Choroid plexus epithelial cell (primary cell): Measurements from ENCODE around the gene SMPD2.

Experiments used
- DNase-seq: peaks from one replicate; pipeline ENCODE4 v3.0.0-alpha.2; 2010; ENCODE audit warnings: low read depth
- H3K4me3 ChIP-seq: 2 replicates; pipeline ENCODE4 v1.5.1; 2011; ENCODE audit warnings: low read depth, mild to moderate bottlenecking, control low read depth, low read length, moderate library complexity
- CTCF ChIP-seq: conservative IDR thresholded peaks from 2 replicates; pipeline ENCODE4 v1.5.1; 2011; ENCODE audit warnings: low read depth, mild to moderate bottlenecking, control low read depth, inconsistent platforms, low read length, moderate library complexity

The SMPD2 gene

DNA sequence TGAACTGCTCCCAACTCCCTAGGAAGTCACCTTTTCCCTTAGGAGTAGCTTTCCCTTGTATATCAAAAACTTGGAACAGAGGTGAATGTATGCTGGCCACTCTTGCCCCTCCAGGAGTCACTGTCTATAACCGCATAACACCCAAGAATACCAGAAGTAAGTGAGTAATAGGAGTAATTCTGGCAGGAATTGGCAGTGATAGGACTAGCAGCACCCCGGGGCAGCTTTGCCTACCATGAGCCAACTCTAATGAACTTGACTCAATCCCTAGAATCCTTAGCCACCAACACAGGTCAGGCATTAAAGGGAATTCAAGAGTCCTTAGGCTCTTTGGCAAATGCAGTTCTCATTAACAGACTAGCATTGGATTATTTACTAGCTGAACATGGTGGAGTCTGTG is 29.5 kb upstream of the SMPD2 start:
- no peak for TF ChIP-seq CTCF
- no peak for DNase-seq
- no peak overlapping the region for H3K4me3 ChIP-seq

DNA sequence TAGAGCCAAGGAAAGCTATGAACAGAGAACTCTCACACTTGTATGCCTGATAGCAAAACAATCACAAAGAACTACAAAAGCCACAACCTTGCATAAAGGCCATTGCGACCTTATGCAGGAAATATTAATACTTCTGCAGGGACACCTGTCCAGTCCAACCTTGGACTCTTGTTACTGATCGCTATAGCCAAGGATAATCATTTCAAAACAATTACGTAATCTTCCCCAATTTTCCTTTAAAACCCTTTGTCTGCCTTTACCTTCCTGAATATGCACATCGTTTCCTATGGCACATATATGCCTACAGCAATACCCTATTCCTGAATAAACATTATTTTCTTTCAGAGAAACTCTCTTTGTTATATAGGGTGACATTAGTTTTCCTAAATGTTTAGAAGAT is 22.9 kb upstream of the SMPD2 start:
- no peak overlapping the region for H3K4me3 ChIP-seq
- no peak for DNase-seq
- TF ChIP-seq CTCF = no peak

GRCh38 chr6:109420751-109421150 is 19.8 kb upstream of the SMPD2 start:
- no peak overlapping the region for H3K4me3 ChIP-seq
- DNase-seq = no peak
- TF ChIP-seq CTCF = no peak

GRCh38 chr6:109421184-109421583 is 19.3 kb upstream of the SMPD2 start:
- no peak for TF ChIP-seq CTCF
- no peak for DNase-seq
- H3K4me3 ChIP-seq = no peak overlapping the region

DNA sequence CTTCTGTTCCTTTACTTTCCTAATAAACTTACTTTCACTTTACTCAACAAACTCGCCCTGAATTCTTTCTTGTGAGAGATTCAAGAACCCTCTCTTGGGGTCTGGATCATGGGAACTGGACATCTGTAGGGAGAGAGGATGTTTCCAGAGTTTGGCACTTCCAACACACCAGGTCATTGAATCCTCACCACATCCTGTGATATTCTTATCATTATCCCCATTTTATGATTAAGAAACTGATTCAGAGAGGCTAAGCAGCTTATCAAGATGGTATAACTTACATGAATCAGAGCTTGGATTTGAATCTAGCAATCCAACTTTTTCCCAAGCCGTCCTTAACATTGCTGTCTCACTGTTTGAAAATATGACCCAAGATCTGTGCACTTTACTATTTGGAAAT is 15.6 kb upstream of the SMPD2 start:
- no peak for DNase-seq

DNA sequence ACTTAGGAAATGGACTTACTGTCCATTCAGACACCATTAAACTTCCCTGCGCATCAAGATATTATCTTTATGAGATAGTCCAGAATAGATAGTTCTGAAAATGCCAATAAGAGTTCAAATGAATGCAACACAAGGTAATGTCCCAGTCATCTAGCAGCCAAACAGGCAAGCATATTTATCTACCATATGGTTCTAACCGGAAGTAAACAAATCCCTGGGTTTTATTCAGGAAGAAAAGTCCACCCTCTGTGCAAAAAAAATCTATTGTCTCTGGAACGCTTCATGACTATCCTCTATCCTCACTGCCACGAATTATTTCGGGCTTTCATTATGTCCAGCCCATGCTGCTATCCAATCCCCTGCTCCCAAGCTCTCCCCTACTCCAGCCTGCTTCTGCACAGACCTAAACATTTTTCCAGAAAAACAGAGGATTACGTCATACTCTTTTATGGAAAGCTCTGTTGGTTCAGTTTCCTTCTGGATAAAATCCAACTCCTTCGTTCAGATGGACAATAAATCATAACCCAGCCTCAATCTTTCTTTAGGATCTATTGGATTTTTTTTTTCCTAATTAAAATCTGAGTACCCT is 11.5 kb upstream of the SMPD2 start:
- no peak overlapping the region for H3K4me3 ChIP-seq
- peak; percentile 30 for DNase-seq
- no peak for TF ChIP-seq CTCF

More for the DNA sequence above, 15.6 kb upstream of the SMPD2 start:
- no peak for TF ChIP-seq CTCF
- H3K4me3 ChIP-seq = no peak overlapping the region

GRCh38 chr6:109429496-109429895 is 11.0 kb upstream of the SMPD2 start:
- DNase-seq = no peak
- no peak overlapping the region for H3K4me3 ChIP-seq
- TF ChIP-seq CTCF = no peak
